Ovary (tissue), 9 donors: ENCODE measurements around the gene PLXDC2. TPM values are rescaled to one million over a fixed set of nuclear protein-coding genes. Genes with fewer than 3 reads are reported as not detected.

ENCODE experiments used
- DNase-seq, 5 donors: peaks; one replicate each; pipeline ENCODE4 v3.0.0-alpha.2; 2019 to 2020
- H3K27ac ChIP-seq, 2 donors: fragments of 200-600 bp; one replicate each; pipeline versions ENCODE4 v1.5.1 to v1.8.0; 2019 to 2022
- H3K27me3 ChIP-seq: fragments of 200-600 bp; one replicate; pipeline ENCODE4 v1.8.0; 2022
- H3K36me3 ChIP-seq: fragments of 200-600 bp; sonication (generic); one replicate; pipeline ENCODE4 v1.5.1; 2019
- H3K4me1 ChIP-seq: one replicate; pipeline ENCODE4 v1.8.1; 2013; ENCODE audit warnings: mild to moderate bottlenecking, moderate library complexity; ENCODE audit not compliant: insufficient read depth
- H3K4me3 ChIP-seq: fragments of 200-600 bp; sonication (generic); one replicate; pipeline ENCODE4 v1.5.1; 2017
- H3K9me3 ChIP-seq, 2 donors: fragments of 200-600 bp in 1 of 2; sonication (generic) in 1 of 2; one replicate each; pipeline versions ENCODE4 v1.5.1 to v1.8.1; 2013 to 2019; ENCODE audit warnings: mild to moderate bottlenecking in 1 of 2, moderate library complexity in 1 of 2
- EP300 ChIP-seq: sonication (generic); formaldehyde crosslinking; IDR thresholded peaks from one replicate; pipeline ENCODE4 v1.6.1; 2017; ENCODE audit warnings: antibody characterized with exemption
- POLR2A ChIP-seq: fragments of 450-650 bp; IDR thresholded peaks from one replicate; pipeline ENCODE4 v1.6.1; 2017; ENCODE audit warnings: antibody characterized with exemption, mild to moderate bottlenecking, moderate library complexity
- WGBS, 3 donors: extraction: QIAGEN DNeasy Blood & Tissue Kit in 1 of 3; methylation state at CpG; one replicate each; pipeline versions ENCODE4 v1.1.5 to v1.1.7; 2013 to 2017; 5-methylcytosine and 5-hydroxymethylcytosine counted together
- intact Hi-C, 4 donors: fragments of 100-400 bp; cut with DNase I; formaldehyde crosslinking; loops; one replicate each; pipeline versions ENCODE4 v1.11.0 to v1.15.1; 2022 to 2023
- polyA plus RNA-seq, 2 donors: library from polyadenylated mRNA; stranded (reverse); fragments of 200-250 nt in 1 of 2; fragments of 350-450 nt in 1 of 2; fragmentation: Illumina TruSeq in 1 of 2; extraction: RNeasy Lipid Tissue Mini Kit (QIAGEN cat#74804) in 1 of 2; gene quantifications; one replicate each; pipeline ENCODE4 v1.2.3, GENCODE V29; 2013 to 2014
- total RNA-seq, 7 donors: library from RNA; depleted of rRNA in 2 of 7; stranded (reverse); fragments of >200 nt in 2 of 7; fragmentation: NEBNext Ultra II Directional in 3 of 7; extraction: Animal tissue kit (Norgen Biotek cat#: 25700) in 3 of 7; gene quantifications; one replicate each; pipeline versions ENCODE4 v1.1.0 to v1.2.4, GENCODE V29; 2016 to 2023
- TF ChIP-seq, protein P1 (sequence below), 3 donors: fragments of 450-650 bp in 2 of 3; fragments of 200-600 bp in 1 of 3; IDR thresholded peaks; one replicate each; pipeline versions ENCODE4 v1.5.1 to v1.8.0; 2016 to 2022; ENCODE audit warnings: antibody characterized with exemption in 3 of 3, mild to moderate bottlenecking in 1 of 3
- donor health status: DM: no; HTN: no; CAD: no; lungs with moderate emphysema.
- donor health status: DM: no; HTN: no; CAD: no.
- donor health status: Bipolar disorder and iron deficiency.
- donor health status: DM: yes; HTN: yes; CAD: no.
- donor health status: DM: no; HTN: no; CAD: no.
- donor health status: DM: yes; HTN: yes; CAD: no.

The PLXDC2 gene
- total and polyA plus RNA-seq, 9 donors, result 13.6 to 76.0 (median 38.0) TPM

DNA sequence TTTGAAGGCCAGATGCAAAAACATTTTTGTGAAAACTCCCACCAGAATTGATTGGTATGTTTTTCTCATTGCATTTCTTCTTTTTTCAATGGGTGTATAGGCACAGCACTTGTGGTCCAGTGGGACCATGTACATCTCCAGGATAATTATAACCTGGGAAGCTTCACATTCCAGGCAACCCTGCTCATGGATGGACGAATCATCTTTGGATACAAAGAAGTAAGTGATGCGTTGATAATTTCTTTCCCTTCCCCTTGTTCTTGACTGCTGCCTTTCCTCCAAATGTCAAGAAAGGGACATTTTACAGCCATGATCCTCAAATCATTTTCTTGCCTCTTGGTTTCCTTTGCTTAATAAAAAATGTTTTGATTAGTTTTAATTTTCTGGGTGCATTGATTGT, 331.5 kb downstream of the PLXDC2 start:
- H3K36me3 ChIP-seq, result no peaks in the 10 kb centered on the region
- intact Hi-C loops, result no loop called here
- no peak overlapping the region for H3K4me3 ChIP-seq
- no peaks in the 10 kb centered on the region for H3K9me3 ChIP-seq
- 92 to 98% (median 93%) methylated on average over 2 of the region's 2 CpGs for WGBS, 3 donors
- no peaks in the 10 kb centered on the region for H3K4me1 ChIP-seq
- TF ChIP-seq EP300, result no peak
- no peak for TF ChIP-seq POLR2A
- TF ChIP-seq, protein P1, sequence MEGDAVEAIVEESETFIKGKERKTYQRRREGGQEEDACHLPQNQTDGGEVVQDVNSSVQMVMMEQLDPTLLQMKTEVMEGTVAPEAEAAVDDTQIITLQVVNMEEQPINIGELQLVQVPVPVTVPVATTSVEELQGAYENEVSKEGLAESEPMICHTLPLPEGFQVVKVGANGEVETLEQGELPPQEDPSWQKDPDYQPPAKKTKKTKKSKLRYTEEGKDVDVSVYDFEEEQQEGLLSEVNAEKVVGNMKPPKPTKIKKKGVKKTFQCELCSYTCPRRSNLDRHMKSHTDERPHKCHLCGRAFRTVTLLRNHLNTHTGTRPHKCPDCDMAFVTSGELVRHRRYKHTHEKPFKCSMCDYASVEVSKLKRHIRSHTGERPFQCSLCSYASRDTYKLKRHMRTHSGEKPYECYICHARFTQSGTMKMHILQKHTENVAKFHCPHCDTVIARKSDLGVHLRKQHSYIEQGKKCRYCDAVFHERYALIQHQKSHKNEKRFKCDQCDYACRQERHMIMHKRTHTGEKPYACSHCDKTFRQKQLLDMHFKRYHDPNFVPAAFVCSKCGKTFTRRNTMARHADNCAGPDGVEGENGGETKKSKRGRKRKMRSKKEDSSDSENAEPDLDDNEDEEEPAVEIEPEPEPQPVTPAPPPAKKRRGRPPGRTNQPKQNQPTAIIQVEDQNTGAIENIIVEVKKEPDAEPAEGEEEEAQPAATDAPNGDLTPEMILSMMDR (IDR thresholded peaks at IDR 0.05), result no peak
- DNase-seq, result no peak
- no peak overlapping the region for H3K27ac ChIP-seq
- no peaks in the 10 kb centered on the region for H3K27me3 ChIP-seq

DNA sequence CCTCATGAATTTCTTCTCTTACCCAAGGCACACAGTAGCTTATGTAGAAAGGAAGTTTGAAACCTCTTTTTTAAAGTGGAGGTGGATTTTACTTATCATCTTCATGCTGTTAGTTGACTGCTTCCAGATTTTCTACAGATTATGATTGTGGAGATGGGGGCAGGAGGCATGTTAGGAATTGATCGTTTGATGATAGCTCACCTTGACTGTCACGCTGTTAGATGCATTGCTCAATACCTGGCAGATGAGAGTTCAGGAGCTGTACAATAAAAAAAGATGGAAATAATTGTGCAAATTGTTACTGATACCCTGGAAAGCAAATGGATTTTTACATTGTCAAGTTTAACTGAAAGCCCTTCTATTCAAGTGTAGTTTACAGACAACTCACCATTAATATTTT, 340.3 kb downstream of the PLXDC2 start:
- DNase-seq, result no peak
- no peaks in the 10 kb centered on the region for H3K9me3 ChIP-seq
- no peak overlapping the region for H3K4me3 ChIP-seq
- H3K4me1 ChIP-seq, result no peaks in the 10 kb centered on the region
- H3K36me3 ChIP-seq, result no peaks in the 10 kb centered on the region
- intact Hi-C loops, result no loop called here
- H3K27me3 ChIP-seq, result no peaks in the 10 kb centered on the region
- H3K27ac ChIP-seq, result no peak overlapping the region
- TF ChIP-seq POLR2A (no peak), EP300 (no peak)
- TF ChIP-seq, protein P1 (IDR thresholded peaks at IDR 0.05), result no peak
- WGBS, 3 donors, result 91 to 95% (median 95%) methylated on average over 2 of the region's 2 CpGs

DNA sequence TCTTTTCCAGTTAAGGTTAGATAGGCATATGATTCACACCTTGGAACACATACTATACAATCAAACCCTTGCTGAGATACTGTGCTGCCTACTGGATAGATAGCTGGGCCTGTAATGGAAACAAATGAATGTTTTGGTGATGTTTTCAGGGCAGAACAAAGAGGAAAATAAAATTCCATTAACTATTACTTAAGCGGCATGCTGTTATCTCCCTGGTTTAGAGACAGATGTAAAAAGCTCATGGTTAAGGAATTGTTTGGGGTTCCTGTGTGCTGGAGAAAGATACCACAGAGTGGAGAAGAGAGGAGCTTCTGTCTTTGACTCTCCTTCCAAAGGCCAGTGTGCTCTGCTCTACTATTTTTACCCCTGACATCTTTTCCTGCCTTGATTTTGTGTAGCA, 341.1 kb downstream of the PLXDC2 start:
- intact Hi-C loops, result no loop called here
- no peaks in the 10 kb centered on the region for H3K4me1 ChIP-seq
- TF ChIP-seq, protein P1 (IDR thresholded peaks at IDR 0.05), result no peak
- TF ChIP-seq POLR2A, result no peak
- TF ChIP-seq EP300, result no peak
- WGBS, 3 donors, result 11 to 21% (median 20%) methylated on average over 1 of the region's 1 CpG
- no peaks in the 10 kb centered on the region for H3K27me3 ChIP-seq
- no peaks in the 10 kb centered on the region for H3K36me3 ChIP-seq
- no peak for DNase-seq
- no peak overlapping the region for H3K4me3 ChIP-seq
- H3K27ac ChIP-seq, result no peak overlapping the region
- no peaks in the 10 kb centered on the region for H3K9me3 ChIP-seq

DNA sequence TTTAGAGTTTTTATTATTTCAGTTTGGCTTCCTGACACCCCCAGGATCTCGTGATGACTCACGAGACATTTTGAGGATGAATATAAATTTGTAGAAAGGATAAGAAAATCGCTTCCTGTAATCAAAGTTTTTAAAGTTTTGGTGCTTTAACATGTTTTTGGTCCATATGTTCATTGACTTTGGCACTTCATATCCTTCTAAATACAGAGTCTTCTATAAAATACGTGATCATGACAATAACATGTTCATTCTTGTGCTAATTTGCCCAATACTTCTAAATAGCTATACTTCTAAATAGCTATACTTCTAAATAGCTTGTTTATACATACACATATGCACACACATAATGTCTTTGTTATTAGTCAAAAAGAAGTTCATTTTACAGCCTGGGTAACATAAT, 341.9 kb downstream of the PLXDC2 start:
- WGBS, 3 donors, result 71 to 84% (median 81%) methylated on average over 4 of the region's 4 CpGs
- H3K36me3 ChIP-seq, result no peaks in the 10 kb centered on the region
- H3K27me3 ChIP-seq, result no peaks in the 10 kb centered on the region
- H3K27ac ChIP-seq, result no peak overlapping the region
- H3K4me1 ChIP-seq, result no peaks in the 10 kb centered on the region
- no peak overlapping the region for H3K4me3 ChIP-seq
- TF ChIP-seq POLR2A (no peak), EP300 (no peak)
- intact Hi-C loops, result no loop called here
- no peaks in the 10 kb centered on the region for H3K9me3 ChIP-seq
- DNase-seq, result no peak

DNA sequence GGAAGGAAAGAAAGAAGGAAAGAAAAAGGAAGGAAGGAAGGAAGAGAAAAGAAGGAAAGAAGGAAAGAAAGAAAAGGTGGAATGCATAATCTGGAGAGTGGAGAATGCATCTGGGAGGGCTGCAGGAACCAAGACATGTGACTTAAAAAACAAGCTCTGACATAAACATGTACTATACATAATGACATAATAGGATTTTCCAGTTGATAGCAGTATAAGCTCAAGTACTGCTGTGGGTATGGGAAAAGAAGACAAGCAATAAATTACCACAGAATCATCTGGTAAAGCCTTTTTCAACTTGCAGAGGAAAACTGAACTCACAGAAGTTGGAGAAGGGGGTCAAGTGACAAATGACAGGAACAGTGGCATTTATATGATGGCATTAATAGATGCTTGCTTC, 345.9 kb downstream of the PLXDC2 start:
- no peak for TF ChIP-seq POLR2A
- no peaks in the 10 kb centered on the region for H3K36me3 ChIP-seq
- H3K27me3 ChIP-seq, result peaks cover 2% of the 10 kb centered on the region
- intact Hi-C loops, result no loop called here
- no peaks in the 10 kb centered on the region for H3K4me1 ChIP-seq
- no peak overlapping the region for H3K27ac ChIP-seq
- no peak overlapping the region for H3K4me3 ChIP-seq
- H3K9me3 ChIP-seq, result no peaks in the 10 kb centered on the region
- no peak for DNase-seq
